ENCODE data around the gene SERBP1.
"Not testable (repeated sequence)": the region's sequence is repeated elsewhere in the genome, so short reads cannot be mapped to it uniquely, and the experiment has no call there.

DNA sequence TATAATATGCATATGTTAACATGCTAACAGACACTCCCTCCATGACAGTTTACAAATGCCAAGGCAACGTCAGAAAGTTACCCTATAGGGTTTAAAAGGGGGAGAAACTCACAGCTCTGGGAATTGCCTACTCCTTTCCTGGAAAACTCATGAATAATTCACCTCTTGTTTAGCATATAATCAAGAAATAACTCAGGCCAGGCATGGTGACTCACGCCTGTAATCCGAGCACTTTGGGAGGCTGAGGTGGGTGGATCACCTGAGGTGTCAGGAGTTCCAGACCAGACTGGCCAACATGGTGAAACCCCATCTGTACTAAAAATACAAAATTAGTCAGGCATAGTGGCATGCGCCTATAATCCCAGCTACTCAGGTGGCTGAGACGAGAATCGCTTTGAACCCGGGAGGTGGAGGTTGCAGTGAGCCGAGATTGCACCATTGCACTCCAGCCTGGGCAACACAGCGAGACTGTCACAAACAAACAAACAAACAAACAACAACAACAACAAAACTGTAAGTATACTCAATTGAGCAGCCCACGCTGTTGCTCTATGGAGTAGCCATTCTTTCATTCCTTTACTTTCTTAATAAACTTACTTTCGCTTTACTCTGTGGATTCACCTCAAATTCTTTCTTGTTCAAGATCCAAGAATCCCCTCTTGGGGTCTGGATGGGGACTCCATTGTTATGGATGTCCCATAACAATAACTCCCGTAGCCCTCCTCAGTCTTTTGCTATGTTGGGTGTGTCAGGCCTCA is 30.0 kb downstream of the SERBP1 start:
- TF ChIP-seq POLR2A, EP300, POLR2AphosphoS5 (IDR thresholded peaks at IDR 0.05): not testable (repeated sequence)
- TF ChIP-seq, protein P1, sequence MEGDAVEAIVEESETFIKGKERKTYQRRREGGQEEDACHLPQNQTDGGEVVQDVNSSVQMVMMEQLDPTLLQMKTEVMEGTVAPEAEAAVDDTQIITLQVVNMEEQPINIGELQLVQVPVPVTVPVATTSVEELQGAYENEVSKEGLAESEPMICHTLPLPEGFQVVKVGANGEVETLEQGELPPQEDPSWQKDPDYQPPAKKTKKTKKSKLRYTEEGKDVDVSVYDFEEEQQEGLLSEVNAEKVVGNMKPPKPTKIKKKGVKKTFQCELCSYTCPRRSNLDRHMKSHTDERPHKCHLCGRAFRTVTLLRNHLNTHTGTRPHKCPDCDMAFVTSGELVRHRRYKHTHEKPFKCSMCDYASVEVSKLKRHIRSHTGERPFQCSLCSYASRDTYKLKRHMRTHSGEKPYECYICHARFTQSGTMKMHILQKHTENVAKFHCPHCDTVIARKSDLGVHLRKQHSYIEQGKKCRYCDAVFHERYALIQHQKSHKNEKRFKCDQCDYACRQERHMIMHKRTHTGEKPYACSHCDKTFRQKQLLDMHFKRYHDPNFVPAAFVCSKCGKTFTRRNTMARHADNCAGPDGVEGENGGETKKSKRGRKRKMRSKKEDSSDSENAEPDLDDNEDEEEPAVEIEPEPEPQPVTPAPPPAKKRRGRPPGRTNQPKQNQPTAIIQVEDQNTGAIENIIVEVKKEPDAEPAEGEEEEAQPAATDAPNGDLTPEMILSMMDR (IDR thresholded peaks at IDR 0.05), result not testable (repeated sequence)
